ENCODE data around the gene ECM1. TPM values are rescaled to one million over a fixed set of nuclear protein-coding genes. Genes with fewer than 3 reads are reported as not detected.

The ECM1 gene
- total RNA-seq, 1 experiment from 2014 or later = 1.4 TPM

GRCh38 chr1:150536836-150537731 is 29.2 kb downstream of the ECM1 start:
- H3K27me3 ChIP-seq (ENCODE audit: insufficient read depth, low read length) = no peaks in the 10 kb centered on the region
- H2AFZ ChIP-seq (ENCODE audit: low read length) = no peak overlapping the region
- H3K4me1 Mint-ChIP-seq = peaks cover 14 to 29% of the 10 kb centered on the region in 2 experiments
- no peaks in the 10 kb centered on the region for H3K23me2 ChIP-seq (ENCODE audit: insufficient read length, low read depth, low read length, poor library complexity, severe bottlenecking)
- 0 out of 7 replicates have a peak overlapping the region, but pooled peaks of 1 of the 3 experiments have one; percentile 55 for H3K27ac Mint-ChIP-seq
- H2BK120ac ChIP-seq (ENCODE audit: low read depth, low read length, poor library complexity, severe bottlenecking) = no peak overlapping the region
- no peak overlapping the region for H3T11ph ChIP-seq (ENCODE audit: low read length)
- no peaks in the 10 kb centered on the region for H4K20me1 ChIP-seq (ENCODE audit: control insufficient read depth, insufficient read depth, insufficient read length)
- H3K4me1 ChIP-seq (ENCODE audit: insufficient read depth, low read length) = no peaks in the 10 kb centered on the region; the same call in 1 of the 2 replicates
- no peak overlapping the region for H3K56ac ChIP-seq (ENCODE audit: insufficient read length, low read depth, low read length)
- no peak overlapping the region for H3K18ac ChIP-seq (ENCODE audit: insufficient read length, low read depth, low read length)
- no peak overlapping the region for H2BK12ac ChIP-seq (ENCODE audit: insufficient read length, low read depth, low read length)
- no peak overlapping the region for H3K27ac ChIP-seq (ENCODE audit: insufficient read length, low read depth, low read length)
- no peak overlapping the region for H3K4me2 ChIP-seq (ENCODE audit: insufficient read depth, insufficient read length, low read length)
- H3K9me3 Mint-ChIP-seq = no peaks in the 10 kb centered on the region
- no CpG with 5 or more reads among the region's 12 CpGs for WGBS (ENCODE audit: extremely low coverage, insufficient read length, low lambda C conversion rate)
- H3K14ac ChIP-seq (ENCODE audit: insufficient read depth, low read length) = no peak overlapping the region
- H3K4me3 Mint-ChIP-seq = no peak overlapping the region
- no peak overlapping the region for H3K23ac ChIP-seq (ENCODE audit: insufficient read length, low read depth, low read length)
- no peak for DNase-seq
- no peak overlapping the region for H4K8ac ChIP-seq (replicated peaks; ENCODE audit: insufficient read length, low read depth, low read length)
- H2BK5ac ChIP-seq (ENCODE audit: insufficient read length, low read length) = no peak overlapping the region
- no peak overlapping the region for H2BK20ac ChIP-seq (ENCODE audit: low read depth, low read length, poor library complexity, severe bottlenecking)
- H3K4ac ChIP-seq (ENCODE audit: low read depth, low read length) = no peak overlapping the region
- H2BK15ac ChIP-seq (ENCODE audit: low read depth, low read length) = no peak overlapping the region
- H2AK5ac ChIP-seq (ENCODE audit: insufficient read length, low read length) = no peak overlapping the region
- H4K91ac ChIP-seq (ENCODE audit: insufficient read length, low read depth, low read length) = no peak overlapping the region
- no peaks in the 10 kb centered on the region for H3K9me3 ChIP-seq (ENCODE audit: control insufficient read depth, low read depth, low read length)
- H3K79me1 ChIP-seq (ENCODE audit: insufficient read depth, low read depth, low read length, poor library complexity, severe bottlenecking) = no peaks in the 10 kb centered on the region
- H3K36me3 Mint-ChIP-seq (ENCODE audit: insufficient read depth in 1 of 3, low read depth in 3 of 3) = no peaks in the 10 kb centered on the region
- no peak overlapping the region for H3K9ac ChIP-seq (ENCODE audit: extremely low read depth, insufficient read length, low read length)
- no peak for TF ChIP-seq CTCF (conservative IDR thresholded peaks at IDR 0.05)
- H3K27me3 Mint-ChIP-seq (ENCODE audit: low read depth) = no peaks in the 10 kb centered on the region
- no peaks in the 10 kb centered on the region for H3K79me2 ChIP-seq (ENCODE audit: insufficient read depth, low read length)
- H4K5ac ChIP-seq (ENCODE audit: insufficient read length, low read depth, low read length) = no peak overlapping the region

All from H9 (cell line).